ENCODE measurements around the gene SPEG.
A peak's percentile ranks its signal among the peaks of the same experiment; 100 is the strongest.

SPEG gene

GRCh38 chr2:219465659-219466561 is 31.3 kb downstream of the SPEG start:
- no peak for DNase-seq

GRCh38 chr2:219466816-219467735 is 32.4 kb downstream of the SPEG start:
- no peak for DNase-seq

GRCh38 chr2:219467736-219468075 is 33.1 kb downstream of the SPEG start:
- no peak for DNase-seq

- no peak for DNase-seq
Measured at GRCh38 chr2:219468410-219469185, 34.0 kb downstream of the SPEG start.

- DNase-seq = no peak
Measured at GRCh38 chr2:219469186-219469724, 34.6 kb downstream of the SPEG start.

GRCh38 chr2:219470429-219470828 is 35.8 kb downstream of the SPEG start:
- no peak for DNase-seq

- no peak for DNase-seq
Measured at GRCh38 chr2:219471476-219472371, 37.1 kb downstream of the SPEG start.

GRCh38 chr2:219472629-219473187 is 38.1 kb downstream of the SPEG start:
- DNase-seq = no peak

GRCh38 chr2:219473511-219473910 is 38.9 kb downstream of the SPEG start:
- DNase-seq = no peak

GRCh38 chr2:219474285-219475060 is 39.8 kb downstream of the SPEG start:
- DNase-seq = no peak

GRCh38 chr2:219475278-219475677 is 40.6 kb downstream of the SPEG start:
- DNase-seq = no peak

- DNase-seq = peak; percentile 63
Measured at GRCh38 chr2:219475697-219476651, 41.3 kb downstream of the SPEG start.

- DNase-seq = no peak
Measured at GRCh38 chr2:219476652-219477151, 42.1 kb downstream of the SPEG start.

GRCh38 chr2:219477179-219477578 is 42.5 kb downstream of the SPEG start:
- no peak for DNase-seq

- no peak for DNase-seq
Measured at GRCh38 chr2:219477815-219478214, 43.2 kb downstream of the SPEG start.

GRCh38 chr2:219478916-219479315 is 44.3 kb downstream of the SPEG start:
- no peak for DNase-seq

- no peak for DNase-seq
Measured at GRCh38 chr2:219480004-219480403, 45.4 kb downstream of the SPEG start.

- no peak for DNase-seq
Measured at GRCh38 chr2:219482674-219483405, 48.2 kb downstream of the SPEG start.
